ENCODE data around the gene NEK10. TPM values are rescaled to one million over a fixed set of nuclear protein-coding genes. Genes with fewer than 3 reads are reported as not detected.

NEK10 gene
- total RNA-seq, 4 donors from 2014 or later: 0.29 to 12.4 (median 0.61) TPM

DNA sequence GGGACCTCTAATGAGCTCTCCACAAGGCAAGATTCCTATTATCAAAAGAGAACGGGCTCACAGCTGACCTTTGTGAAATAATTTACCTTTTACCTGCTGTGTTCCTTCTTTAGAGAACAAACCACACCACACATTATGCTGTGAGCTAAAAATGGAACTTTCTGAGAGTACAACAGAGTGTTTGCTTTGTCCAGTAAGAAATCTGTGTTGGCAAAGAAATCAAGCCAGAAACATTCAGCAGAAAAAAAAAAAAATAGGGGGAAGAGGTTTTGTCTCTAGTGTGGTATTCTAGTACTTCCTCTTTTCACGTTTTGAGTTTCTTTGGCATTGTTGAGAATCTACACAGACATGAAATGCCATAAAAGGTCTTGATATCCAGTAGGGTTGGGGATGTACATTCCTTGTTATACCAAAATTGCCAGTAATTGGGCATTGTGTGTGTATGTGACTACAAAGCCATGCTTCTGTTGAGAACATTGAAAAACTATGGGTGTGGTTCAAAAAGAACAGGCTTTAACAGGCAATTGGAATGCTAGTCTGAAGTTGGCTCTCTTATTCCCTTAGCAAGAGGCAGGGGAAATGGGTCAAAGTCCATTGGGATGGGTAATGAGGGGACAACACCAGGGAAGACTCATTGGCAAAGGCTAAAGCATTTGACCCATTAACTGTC lies 273.5 kb downstream of the NEK10 start:
- H3K27ac ChIP-seq: peak overlapping the region in 2 of 4 donors; percentile 30 to 44
- H3K4me3 ChIP-seq: no peak overlapping the region
- no peak for DNase-seq
- H3K27me3 ChIP-seq: no peaks in the 10 kb centered on the region
- peaks cover 9 to 24% (median 9%) of the 10 kb centered on the region in 3 donors for H3K4me1 ChIP-seq
- 5 to 16% methylated on average over 2 of the region's 2 CpGs for WGBS, 2 donors
- intact Hi-C loops (cut with DNase I): no loop called here
- H3K9me3 ChIP-seq: no peaks in the 10 kb centered on the region
- TF ChIP-seq, protein P1, sequence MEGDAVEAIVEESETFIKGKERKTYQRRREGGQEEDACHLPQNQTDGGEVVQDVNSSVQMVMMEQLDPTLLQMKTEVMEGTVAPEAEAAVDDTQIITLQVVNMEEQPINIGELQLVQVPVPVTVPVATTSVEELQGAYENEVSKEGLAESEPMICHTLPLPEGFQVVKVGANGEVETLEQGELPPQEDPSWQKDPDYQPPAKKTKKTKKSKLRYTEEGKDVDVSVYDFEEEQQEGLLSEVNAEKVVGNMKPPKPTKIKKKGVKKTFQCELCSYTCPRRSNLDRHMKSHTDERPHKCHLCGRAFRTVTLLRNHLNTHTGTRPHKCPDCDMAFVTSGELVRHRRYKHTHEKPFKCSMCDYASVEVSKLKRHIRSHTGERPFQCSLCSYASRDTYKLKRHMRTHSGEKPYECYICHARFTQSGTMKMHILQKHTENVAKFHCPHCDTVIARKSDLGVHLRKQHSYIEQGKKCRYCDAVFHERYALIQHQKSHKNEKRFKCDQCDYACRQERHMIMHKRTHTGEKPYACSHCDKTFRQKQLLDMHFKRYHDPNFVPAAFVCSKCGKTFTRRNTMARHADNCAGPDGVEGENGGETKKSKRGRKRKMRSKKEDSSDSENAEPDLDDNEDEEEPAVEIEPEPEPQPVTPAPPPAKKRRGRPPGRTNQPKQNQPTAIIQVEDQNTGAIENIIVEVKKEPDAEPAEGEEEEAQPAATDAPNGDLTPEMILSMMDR (IDR thresholded peaks at IDR 0.05): no peak
- TF ChIP-seq POLR2A (IDR thresholded peaks at IDR 0.05): no peak
- H3K36me3 ChIP-seq: no peaks in the 10 kb centered on the region

DNA sequence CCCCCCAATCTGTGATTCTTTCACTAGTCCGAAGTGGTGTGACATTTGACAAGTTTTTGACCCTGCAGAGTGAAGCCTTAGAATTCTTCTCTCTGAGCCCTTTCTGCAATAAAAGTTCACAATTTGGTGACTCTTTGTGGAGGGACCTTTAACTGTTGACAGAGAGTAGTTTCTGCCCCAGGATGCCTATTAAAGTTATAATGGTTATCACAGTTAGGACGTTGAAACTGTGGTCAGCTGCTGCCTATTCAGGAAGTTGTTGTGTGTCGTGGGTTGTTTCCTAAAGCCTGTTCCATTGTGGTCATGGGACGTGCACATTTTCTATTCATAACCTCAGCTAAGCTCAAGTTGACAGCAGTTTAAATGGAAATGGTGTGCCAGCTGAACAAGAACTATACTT lies 274.5 kb downstream of the NEK10 start:
- WGBS, 2 donors: 37 to 61% methylated on average over 4 of the region's 4 CpGs
- Histone ChIP-seq H3K27ac (no peak overlapping the region), H3K9me3 (no peaks in the 10 kb centered on the region), H3K4me3 (no peak overlapping the region), H3K27me3 (no peaks in the 10 kb centered on the region), H3K4me1 (peaks cover 9 to 31% (median 9%) of the 10 kb centered on the region in 3 donors), H3K36me3 (no peaks in the 10 kb centered on the region)
- intact Hi-C loops (cut with DNase I): no loop called here
- TF ChIP-seq POLR2A (IDR thresholded peaks at IDR 0.05): no peak
- no peak for DNase-seq

DNA sequence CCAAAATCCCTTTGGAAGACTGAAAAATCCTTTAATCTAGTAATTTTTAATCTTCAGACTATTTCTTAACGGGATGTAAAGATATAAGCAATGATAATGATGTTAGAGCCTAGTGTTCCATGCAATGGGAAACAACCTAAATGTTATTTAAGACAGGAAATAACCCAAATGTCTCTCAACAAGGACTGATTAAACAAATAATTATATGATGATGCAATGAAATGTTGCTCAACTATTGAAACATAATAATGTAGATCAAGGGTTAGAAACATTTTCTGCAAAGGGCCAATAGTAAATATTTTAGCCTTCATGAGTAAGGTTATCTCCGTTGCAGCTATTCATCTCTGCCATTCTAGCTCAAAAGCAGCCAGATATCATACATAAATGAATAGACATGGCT lies 275.4 kb downstream of the NEK10 start:
- H3K4me3 ChIP-seq: no peak overlapping the region
- WGBS, 2 donors: 41 to 43% methylated on average over 2 of the region's 2 CpGs
- intact Hi-C loops (cut with DNase I): no loop called here
- H3K9me3 ChIP-seq: no peaks in the 10 kb centered on the region
- peaks cover 9 to 40% (median 17%) of the 10 kb centered on the region in 3 donors for H3K4me1 ChIP-seq
- TF ChIP-seq POLR2A (IDR thresholded peaks at IDR 0.05): no peak
- TF ChIP-seq, protein P1 (IDR thresholded peaks at IDR 0.05): no peak
- DNase-seq: no peak
- H3K27me3 ChIP-seq: no peaks in the 10 kb centered on the region
- no peaks in the 10 kb centered on the region for H3K36me3 ChIP-seq
- no peak overlapping the region for H3K27ac ChIP-seq

DNA sequence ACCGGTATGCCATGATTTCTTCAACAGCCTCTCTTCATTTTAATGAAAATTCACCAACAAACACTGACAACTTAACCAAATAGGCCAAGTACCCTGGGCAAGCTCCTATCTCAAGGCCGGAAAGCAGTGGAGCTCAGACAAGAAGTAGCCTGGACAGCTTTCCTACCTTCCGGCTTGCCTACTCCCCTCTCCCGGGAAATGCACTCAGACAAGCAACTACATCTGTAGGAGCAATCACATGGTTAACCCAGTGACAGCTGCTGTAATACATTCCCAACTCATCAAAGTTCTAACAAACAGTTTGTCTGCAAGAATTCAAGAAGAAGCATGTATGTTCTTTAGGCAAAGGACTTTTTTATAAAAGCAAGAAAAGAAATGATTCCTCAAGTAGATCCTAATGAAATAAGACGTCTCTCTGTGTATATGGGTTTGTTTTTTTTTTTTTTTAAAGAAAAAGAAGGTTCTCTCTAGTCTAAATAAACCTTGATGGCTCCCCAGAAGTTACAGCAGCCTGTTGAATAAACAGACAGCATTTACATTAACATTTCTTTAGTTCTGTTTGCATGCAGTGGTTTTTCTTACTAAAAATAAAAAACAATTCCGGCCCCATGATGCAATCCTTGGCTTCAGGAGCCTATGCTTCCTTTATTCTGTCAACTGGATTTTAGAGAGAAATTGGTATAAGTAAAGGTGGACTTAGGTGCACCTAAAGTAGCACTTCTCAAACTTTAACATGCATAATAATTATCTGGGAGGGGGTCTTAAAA lies 278.7 kb downstream of the NEK10 start:
- H3K4me1 ChIP-seq: peaks cover 4 to 45% (median 17%) of the 10 kb centered on the region in 3 donors
- no peaks in the 10 kb centered on the region for H3K27me3 ChIP-seq
- intact Hi-C loops (cut with DNase I): no loop called here
- no peak overlapping the region for H3K4me3 ChIP-seq
- H3K36me3 ChIP-seq: no peaks in the 10 kb centered on the region
- no peaks in the 10 kb centered on the region for H3K9me3 ChIP-seq
- H3K27ac ChIP-seq: no peak overlapping the region
- 66 to 76% methylated on average over 6 of the region's 6 CpGs for WGBS, 2 donors
- DNase-seq: no peak
- TF ChIP-seq POLR2A (IDR thresholded peaks at IDR 0.05): no peak
- TF ChIP-seq, protein P1 (IDR thresholded peaks at IDR 0.05): no peak

DNA sequence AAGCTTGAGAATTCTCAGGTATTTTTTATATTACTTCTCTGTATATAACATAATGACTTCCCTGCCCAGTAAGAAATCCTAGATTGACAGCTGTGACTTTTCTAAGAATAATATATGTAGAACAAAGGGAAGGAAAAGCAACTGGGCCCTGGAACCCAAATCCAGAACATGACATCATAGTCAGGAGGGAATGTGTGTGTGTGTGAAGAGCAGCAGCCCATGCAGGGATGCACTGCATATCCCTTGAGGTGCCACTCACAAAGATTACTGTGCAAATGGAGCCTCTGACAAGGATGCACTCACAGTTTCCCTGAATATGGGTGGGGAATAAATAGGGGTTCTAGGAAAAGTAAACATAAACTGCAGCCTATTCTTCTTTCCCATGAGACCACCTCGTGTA lies 279.5 kb downstream of the NEK10 start:
- intact Hi-C loops (cut with DNase I): no loop called here
- Histone ChIP-seq H3K4me3 (no peak overlapping the region), H3K36me3 (no peaks in the 10 kb centered on the region), H3K27ac (peak overlapping the region in 2 of 4 donors; percentile 14 to 16), H3K4me1 (peaks cover 0 to 37% (median 8%) of the 10 kb centered on the region in 3 donors), H3K27me3 (no peaks in the 10 kb centered on the region), H3K9me3 (no peaks in the 10 kb centered on the region)
- 60 to 65% methylated on average over 1 of the region's 1 CpG for WGBS, 2 donors
- TF ChIP-seq, protein P1 (IDR thresholded peaks at IDR 0.05): no peak
- no peak for TF ChIP-seq POLR2A (IDR thresholded peaks at IDR 0.05)
- DNase-seq: no peak
